NCI-H510A treated with DMSO at 0.1 percent for 48 hours (cell line): ENCODE data around the gene PLCH1.
A peak's percentile ranks its signal among the peaks of the same experiment; 100 is the strongest.

Experiments
- DNase-seq: peaks from one replicate; lab custom pipeline; 2025; lab: John Stamatoyannopoulos, UW

PLCH1 gene

DNA sequence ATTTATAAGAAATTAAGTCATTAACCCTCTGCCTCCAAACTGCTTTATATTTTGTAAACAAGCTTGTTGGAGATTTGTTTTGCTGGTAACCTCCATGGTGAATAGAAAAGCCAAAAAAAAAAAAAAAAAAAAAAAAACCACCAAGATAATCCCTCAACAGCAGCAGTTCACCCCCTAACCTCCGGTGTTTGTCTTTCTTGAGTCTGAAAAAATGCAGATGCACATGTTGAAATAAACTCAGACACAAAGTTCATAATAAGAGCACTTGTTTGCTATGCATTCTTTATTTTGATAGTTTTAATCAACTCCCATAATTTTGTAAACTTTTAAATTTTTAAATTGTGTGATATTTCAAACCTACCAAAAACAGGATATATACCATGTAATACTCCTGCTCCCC is 1.8 kb upstream of the PLCH1 start:
- no peak for DNase-seq

DNA sequence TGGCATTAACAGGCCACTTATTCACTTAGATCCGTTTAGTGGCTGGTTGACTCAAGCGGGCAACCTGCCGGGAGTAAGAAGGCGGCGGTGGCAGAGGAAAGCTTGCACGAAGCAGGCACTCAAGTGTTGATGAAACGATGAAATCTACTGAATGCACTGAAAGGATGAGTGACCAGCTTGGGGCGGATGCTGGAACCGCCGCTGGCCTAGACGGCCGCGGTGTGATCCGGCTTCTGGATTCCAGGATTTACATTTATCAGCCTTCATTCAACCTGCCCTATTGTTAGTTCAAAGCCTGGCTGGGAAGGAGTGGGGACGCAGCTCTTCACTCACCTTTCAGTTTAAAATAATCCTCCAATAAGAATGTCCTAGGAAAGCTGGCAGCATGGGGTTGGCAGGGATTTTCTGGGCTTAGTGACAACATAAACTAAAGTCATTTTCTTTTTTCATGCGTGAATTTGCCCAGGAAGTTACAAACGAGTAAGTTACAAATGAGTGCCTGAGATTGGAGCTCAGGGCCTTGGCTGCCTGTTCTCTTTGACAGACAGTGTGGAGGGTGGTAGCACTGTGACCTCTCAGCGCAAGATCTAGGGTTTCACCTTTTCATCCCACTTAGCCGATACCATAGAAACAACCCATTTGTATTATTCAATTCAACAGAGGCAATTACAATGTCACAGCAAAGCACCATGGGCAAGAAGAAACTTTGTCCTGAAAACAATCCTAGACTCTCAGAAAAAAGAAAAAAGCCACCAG is 1.1 kb upstream of the PLCH1 start:
- DNase-seq = peak; percentile 46

DNA sequence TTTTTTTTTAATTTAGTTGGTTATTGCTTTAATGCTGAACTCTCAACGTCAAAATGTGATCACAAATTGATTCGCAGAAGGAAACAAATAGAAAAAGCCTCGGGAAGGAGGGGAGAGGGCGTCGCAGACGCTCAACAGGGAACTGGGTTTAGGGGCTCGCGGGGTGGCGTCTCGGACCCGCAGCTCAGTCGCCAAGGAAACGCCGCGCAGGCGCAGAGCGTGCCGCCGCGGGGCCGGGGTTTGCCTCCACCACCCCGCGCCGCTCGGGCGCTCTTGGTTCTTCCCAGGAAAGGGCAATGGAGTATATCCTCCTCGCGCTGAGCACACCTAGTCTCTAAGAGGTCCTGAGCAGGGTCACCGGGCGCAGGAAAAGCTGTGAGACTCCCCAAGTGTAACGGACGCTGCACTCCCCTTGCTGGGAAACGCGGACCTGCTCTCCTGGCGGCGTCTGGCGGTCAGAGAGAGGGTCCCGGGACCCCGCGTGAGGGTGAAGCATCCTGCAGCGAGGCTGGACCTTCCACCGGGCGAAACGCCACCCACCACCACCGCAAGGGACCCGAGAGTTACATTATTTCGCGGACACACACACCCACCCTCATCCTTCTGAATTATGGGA is 753 bp downstream of the PLCH1 start:
- DNase-seq = peak; percentile 61

DNA sequence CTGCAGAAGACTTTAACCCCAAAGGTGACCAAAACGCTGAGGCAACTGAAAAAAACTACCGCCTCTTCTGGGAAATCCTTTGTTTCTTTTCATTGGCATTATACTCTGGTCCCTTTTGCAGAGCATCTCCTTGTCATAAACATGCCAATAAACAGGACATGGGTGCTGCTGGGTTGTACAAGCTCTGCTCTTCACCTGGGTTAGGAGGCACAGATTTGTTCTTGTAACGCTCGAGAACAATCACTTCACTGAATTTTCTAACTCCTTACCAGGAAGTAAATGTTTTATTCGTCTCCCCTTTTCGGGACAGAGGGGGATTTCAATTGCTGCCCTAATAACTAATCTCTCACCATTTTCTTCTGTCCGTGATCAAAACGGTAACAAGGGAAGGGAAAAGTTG is 1.3 kb downstream of the PLCH1 start:
- DNase-seq = peak; percentile 29

DNA sequence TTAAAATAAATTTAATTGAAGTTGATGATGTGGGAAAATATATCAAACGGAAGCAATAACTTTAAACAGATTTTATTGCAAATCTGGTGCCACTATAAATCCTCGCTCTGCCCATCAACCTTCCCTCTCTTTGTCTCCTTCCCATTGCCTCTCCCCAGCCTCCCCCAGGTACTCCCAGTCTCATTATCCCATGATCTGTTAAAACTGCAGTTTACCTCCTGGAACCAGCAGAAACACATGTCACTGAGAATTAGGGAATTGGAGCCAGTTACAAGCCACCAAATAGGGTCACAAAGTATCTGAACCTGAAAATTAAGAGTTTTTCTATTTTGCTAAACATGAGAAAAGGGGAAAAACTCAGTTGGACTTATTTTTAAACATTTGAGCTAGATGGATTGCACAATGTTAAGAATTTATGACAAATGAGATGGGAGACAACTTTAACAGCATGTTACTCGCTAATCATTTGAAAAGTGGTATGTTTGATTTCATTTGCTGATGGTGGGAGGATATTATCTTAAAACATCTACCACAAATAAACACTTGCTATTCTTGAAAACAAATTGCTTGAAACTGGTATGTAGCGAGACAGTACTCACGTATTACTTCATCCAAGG is 2.4 kb downstream of the PLCH1 start:
- DNase-seq = no peak

DNA sequence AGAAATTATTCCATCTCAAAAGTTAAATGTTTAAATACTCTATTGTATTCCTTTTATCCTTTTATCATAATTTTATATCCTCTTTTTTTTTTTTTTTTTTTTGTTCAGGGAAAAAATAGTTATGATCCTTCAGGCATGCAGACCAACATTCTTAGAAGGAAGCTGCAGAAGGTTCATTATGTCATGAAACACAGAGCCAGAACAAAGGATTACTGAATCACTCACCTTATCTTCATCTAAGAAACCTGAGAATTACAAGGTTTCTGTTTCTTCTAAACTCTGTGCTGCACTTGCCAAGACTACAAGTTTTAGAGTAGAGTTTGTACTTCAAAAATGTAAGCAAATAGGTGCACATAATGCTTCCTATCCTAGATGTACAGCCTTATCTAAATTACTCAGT is 3.3 kb downstream of the PLCH1 start:
- no peak for DNase-seq

DNA sequence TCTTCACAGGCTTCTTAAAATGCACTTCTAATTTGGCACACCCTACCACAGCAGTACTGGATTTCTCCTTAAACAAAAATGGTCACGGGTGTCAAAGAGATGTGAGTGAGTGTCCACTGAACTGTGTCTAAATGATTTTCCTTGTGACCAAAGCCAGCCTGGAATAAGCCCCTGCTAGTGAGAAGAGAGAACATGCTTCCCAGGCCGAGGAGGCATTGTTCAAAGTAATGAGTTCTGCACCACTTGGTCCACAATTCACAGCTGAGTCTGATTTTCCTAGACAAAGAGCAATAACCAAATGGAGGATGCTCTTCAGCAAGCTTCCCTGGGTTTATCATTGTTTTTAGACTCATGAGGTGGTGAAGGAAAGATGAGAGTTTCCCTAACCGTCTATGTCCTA is 3.8 kb downstream of the PLCH1 start:
- no peak for DNase-seq

DNA sequence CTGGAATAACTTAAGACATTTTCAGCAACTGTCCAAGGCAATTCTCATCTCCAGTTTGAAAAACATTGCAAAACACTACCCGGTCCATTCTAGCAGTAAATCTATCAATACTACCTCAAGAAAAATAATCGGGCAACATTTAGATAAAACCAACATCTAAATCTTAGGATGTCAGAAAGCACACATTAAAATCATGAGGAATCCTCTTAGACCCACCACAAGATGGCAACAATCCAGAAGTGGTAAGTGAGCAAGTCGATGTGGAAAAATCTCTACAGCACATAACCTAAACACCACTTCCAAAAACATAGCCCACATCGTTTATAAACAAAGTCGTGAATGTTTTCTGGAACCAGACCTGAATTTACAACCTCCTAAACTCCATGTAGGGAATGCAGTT is 5.7 kb downstream of the PLCH1 start:
- no peak for DNase-seq

DNA sequence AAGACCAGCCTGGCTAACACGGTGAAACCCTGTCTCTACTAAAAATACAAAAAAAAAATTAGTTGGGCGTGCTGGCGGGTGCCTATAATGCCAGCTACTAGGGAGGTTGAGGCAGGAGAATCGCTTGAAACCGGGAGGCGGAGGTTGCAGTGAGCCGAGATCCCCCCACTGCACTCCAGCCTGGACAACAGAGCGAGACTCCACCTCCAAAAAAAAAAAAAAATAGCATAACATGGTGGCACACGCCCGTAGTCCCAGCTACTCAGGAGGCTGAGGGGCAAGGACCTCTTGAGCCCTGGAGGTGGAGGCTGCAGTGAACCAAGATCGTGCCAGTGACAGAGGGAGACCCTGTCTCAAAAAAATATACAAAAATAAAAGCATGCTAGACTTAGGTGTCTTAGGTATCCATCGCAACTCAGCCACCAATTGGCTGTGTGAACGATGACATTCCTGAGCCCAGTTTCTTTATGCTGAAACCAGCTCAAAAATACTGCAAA is 6.2 kb downstream of the PLCH1 start:
- no peak for DNase-seq

DNA sequence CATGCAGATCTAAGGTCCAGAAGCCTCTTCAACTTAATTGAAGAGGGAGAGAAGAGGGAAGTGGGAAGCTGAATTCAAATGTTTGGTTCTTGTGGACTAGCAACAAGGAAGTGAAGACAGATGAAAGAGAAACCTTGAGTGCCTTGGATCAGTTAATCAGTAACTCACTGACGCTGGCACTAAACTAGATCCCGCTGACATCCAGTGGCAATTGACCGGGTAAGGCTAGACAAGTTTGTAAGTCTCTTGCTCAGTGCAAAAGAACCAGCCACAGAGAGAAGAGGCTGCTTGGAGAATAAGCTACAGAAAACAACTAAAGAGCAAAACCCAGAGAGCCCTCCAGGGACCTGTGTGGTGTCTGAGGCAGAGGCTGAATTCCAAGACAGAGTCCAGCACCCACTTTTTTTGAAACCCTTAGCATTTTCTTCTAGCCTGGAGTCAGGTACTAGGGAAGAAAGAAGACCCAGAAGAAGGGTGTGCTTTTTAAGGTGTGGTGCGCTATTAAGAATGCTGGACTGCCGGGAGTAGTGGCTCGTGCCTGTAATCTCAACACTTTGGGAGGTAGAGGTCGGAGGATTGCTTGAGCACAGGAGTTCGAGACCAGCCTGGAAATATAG is 6.9 kb downstream of the PLCH1 start:
- peak; percentile 18 for DNase-seq

DNA sequence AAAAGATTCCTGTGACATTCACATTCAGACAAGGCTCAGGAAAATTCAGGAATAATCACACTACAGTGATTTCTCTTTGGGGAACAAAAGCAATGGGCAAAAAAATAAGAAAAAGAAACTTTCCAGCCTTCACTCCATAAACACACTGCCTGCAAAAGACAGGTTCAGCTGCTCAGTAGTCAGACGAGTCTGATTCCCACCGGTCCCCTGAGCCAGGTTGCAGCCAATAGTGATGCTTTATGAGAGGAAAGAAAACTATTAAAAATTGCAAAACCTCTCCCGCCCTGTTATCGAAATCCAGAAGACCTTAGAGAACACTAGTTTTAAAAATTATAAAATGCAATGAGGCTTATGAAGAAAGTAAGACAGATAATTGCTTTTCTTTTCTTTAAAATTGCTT is 8.5 kb downstream of the PLCH1 start:
- DNase-seq = no peak

DNA sequence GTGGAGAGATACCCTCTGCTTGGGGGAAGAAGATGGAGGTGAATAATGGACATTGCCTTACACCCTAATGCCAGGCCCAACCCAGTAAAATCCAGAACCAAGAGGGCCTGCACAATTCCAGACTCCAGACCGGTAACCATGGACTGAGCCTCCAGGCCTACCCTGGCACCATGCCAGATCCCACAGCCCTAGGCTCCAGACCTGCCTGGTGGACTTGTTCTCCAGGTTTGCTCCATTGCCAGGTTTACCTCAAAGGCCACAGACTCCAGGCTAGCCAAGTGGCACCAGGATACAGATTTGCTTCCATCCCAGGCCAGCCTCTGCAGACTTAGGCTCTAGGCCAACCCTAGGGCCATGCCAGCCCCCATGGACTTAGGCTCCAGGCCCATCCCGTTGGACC is 14.0 kb downstream of the PLCH1 start:
- DNase-seq = no peak

DNA sequence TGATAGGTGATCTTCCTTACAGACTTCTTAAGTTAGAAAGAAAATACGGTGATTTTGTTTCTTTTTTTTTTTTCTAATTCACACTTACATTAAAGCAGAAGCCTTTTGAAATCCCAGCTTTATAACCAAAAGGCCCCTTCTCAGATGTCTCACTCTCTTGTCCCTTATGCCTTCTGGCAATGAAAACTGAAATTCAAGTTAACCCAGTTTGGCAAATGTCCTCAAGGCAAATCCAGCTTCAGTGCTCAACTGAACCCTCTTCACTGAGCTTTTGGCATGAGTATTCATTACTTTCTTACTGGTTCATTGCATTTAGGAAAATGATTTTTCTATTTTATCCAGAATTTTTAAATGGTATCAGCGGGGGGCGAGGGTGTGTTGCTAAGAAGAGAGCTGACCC is 17.0 kb downstream of the PLCH1 start:
- no peak for DNase-seq

DNA sequence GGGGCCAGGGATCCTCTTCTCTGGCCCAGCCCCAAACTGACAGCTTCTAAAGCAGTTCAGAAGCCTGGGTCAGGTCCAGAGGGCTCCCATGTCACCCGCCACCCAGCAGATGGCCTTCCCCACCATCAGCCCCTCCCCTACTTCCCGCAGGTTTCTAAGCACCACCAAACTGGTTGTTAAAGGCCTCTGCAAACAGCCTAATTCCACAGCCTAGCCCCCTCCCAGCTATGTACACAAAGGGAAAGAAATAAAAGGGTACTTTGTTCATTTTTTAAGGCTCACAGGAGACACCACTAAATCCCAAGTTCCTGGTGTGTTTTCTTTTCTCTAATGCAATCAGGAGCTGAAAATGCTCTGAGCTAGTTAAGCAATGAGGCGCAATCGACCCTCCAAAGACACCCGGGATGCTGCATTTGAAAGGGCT is 30.6 kb downstream of the PLCH1 start:
- no peak for DNase-seq

DNA sequence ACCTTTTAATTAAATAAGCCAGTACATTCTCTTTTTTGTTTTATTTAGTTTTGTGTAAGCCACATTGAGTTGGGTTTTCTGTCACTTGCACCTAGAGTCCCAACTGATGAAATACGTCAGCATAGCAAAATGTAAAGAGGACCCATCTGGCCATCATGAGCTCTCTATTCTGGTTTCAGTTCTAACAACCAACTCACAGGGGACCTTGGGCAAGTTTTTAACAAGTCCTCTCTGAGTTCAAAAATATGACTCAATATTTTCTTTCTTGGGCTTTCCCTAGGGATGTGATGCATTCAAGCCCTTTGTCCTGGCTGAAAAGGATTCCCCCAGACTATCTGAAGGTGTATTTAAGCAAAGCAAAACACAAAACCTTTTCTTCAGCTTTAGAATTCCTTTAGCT is 32.9 kb downstream of the PLCH1 start:
- DNase-seq = no peak

DNA sequence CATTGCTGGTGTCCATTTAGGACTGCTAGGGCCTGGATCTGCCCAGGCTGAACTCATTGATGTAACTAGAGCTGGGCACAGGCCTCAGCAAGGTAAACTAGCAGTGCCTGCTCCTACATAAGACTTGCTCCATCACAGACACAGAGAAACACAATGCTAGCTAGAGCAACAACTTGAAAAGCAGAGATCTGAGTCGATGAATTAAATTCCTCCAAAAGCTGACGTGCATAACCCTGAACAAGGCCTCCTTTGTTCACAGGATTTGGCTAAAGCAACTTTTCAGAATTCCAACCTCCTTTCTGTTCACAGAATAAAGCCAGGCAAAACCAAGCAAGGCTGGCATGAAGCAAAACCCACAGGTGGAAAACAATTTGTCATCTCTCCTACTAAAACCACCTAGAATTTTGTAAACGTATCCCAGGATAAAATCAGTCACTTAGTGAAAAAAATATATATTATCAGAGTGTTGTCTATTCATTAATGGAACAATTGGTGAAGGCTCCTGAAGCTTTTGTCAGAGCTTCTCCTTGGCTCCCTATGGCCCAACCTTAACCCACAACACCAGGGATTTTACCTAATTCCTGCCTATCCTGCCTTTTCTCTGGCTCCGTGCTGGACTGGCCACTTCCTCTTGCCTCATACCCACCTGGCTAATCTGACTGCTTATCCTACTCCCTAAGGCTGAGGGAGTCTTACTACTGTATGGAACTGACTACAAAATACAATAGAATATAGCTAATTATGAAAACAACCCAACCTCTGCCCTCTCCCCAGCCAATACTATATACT is 39.9 kb downstream of the PLCH1 start:
- DNase-seq = no peak

DNA sequence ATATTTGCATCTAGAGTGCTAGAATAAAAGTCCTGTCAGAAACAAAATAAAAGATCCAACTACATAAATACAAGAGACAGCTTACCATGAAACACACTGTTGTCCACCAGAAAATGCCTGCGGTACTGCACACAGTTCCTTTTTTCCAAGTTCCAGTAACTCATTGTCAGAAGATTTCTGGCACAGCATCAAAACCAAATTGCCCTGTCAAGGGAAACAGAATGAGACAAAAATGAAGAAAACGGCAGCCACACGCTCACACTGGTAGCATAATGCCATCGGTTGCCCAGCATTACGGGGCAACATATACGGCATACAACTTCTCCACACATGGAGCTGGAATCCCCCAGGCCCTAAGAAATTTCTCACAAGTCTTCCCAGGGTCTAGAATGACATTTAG is 40.8 kb downstream of the PLCH1 start:
- DNase-seq = no peak

DNA sequence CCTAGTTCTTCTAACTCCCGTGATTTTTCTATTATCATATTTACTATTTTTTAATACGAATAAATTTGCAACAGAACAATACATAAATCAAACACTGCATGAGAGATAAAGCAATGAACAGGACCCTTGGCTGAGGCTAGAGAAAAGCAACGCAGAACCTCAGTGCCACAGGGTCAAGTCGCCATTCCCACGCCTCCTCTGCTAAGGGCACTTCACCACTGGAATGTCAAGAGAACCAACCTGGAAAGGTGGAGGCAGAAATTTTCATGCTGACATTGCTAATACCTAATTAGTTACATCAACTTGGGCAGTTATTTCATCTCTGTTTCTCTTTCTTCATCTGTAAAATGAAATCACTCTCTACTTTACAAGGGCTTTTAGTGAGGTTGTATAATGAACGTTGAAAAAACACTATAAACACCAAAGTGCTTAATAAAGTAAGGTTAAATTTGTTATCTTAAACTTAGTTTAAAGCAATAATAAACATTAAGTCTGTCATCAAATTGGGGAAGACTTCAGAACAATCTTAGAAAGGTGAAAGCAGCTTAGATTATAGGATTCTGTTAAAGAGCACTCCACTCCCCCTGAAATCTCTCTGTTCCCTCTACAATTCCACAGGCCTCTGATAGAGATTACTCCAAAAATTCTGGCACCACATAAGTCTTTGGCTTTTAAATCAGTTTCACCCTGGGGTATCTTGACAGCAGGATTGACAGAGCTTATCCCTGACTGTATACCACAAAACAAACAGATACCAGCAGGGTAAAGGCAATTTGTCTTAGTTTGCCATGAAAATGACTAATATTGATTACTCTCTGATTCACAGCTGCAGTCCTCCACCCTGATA is 41.9 kb downstream of the PLCH1 start:
- DNase-seq = no peak

DNA sequence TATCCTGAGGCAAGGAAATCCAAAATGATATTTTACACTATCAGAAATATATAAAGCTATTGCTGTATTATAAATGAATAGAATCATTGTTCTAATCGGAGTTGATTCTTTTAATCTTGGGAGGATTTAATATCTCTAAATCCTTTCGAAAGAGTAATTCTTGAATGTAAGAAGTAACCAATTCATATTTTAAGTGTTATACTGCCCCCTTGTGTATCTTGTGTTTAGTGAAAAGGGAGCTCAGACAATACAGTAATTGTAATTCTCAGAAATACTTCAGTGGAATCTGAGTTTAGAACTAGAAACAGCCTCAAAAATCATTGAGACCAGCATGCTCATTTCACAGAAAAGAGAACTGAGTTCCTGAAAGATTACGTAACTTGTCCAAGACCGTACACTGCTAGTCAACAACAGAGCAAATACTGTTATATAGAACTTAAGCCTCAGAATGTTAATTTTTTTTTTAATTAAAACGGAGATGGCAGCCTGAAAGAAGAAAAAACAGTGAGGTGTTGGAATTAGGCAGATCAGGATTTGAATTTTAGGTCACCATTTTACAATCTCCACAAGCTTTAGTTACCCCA is 42.9 kb downstream of the PLCH1 start:
- DNase-seq = peak; percentile 77

DNA sequence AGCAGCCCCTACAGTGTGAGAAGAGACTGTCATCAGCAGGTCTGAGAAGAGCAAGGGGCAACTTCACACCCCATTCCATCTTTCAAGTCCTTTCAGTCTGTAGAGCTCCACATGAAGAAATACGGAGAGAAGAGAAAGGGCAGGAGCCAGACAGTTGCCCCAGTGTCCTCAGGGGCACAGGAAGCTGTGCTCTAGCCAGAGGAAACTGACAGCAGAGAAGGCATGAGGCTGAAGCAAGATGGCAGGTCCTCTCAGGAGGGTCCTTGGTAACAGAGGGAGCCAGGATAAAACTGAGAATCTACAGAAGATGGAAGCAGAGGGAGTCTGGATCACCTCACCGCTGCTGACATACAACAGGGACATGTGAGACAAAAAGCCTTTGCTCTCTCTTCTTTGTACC is 47.3 kb downstream of the PLCH1 start:
- DNase-seq = no peak

DNA sequence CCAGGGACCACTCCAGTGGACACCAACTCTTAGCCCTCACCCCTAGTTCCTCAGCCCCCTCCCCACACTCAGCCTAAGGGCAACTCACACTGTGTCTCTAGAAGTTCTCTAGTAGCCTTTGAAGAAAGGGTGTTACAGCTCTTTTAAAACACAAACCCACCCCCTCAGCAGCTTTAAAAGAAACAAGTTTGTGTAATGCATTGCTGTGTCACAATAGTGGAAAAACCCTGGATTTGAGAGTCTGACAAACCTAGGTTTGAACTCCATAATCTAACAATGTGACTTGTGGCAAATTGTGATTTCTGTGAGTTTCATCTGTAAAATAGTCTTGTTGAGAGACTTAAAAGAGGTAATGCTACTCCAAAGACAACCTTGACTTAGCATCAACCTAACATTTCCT is 54.0 kb downstream of the PLCH1 start:
- DNase-seq = no peak
